DMS153 treated with DMSO at 0.1 percent for 48 hours (cell line): Measurements from ENCODE around the gene ZNRF3.
"Not testable (repeated sequence)": the region's sequence is repeated elsewhere in the genome, so short reads cannot be mapped to it uniquely, and the experiment has no call there.

ENCODE experiments used
- DNase-seq: peaks from one replicate; lab custom pipeline; 2025; ENCODE audit not compliant: unreplicated experiment; lab: John Stamatoyannopoulos, UW

Gene ZNRF3

DNA sequence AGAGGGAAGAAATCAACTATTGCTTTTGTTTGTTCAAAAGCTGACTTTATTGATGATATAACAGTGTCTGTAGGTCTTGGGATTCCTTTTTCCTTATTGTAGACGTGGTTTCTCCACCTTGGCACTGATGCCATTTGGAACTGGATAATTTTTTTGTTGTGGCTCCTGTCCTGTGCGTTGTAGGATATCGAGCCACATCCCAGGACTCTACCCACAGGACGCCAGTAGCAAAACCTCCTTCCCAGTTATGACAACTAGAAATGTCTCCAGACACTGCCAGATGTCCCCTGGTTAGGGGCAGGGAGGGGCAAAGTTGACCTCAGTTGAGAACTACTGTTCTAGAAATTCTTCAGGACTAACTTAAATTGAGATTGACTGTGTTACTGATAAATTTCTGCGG, 45.8 kb downstream of the ZNRF3 start:
- DNase-seq: no peak

DNA sequence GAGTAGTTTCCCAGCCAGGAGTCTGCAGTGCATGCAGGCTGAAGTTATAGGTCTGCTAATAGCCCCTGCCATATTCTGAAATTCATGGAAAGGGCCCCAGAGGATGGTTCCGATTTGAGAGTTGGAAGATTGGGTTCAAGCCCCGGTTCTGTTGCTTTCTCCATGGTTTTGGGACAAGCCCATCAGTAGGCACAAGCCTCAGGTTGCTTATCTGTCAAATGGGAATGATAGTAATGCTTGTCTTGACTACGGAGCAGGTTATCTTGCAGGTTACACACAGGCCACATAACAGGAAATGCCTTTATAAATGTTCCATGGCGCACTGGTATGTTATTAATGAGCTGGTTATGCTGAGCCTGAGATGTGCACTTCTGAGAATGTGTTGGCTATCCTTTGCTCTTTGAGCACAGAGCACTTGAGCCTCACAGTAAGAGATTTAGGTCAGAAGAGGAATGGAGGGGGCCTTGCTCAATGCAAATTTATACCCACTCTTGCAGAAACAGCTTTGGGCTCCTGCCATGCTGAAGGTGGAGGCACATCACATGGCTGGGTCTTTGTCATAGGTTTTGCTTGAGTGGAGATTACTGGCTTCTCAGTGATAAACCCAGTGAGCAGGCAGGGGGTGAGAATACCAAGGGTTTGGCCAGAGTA, 47.1 kb downstream of the ZNRF3 start:
- DNase-seq: no peak

DNA sequence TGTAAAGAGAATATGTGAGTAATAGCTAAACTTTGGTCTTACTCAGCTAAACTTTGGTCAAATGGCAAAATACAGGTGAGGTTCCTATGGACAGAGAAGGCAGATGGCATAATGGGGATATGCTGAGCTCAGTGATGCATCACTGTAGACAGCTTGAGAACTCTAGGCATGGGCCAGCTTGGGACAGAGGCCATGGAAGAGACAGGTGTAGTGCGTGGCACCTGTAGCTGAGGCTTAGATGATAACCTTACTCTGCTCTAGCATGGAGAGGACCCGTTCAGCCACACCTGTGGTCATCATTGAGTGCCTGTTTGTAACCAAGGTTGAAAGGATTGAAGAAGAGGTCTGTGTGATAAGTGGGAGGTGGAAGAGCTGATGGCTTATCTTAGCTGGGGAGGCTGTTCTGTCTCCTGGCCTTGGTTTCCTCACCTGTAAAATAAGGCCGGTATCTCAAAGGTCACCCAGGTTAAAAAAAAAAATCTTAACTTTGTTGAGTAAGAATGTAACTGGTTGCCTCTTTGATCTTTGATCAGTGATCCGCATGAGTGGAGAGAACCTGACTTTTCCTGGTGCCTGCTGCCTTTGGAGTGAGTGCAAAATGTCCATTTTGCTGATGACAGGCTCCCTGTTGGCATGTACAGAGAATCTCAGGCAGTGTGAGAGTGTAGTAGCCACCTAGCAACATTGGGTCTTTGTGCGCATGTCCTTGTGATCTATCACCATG, 48.6 kb downstream of the ZNRF3 start:
- DNase-seq: no peak

DNA sequence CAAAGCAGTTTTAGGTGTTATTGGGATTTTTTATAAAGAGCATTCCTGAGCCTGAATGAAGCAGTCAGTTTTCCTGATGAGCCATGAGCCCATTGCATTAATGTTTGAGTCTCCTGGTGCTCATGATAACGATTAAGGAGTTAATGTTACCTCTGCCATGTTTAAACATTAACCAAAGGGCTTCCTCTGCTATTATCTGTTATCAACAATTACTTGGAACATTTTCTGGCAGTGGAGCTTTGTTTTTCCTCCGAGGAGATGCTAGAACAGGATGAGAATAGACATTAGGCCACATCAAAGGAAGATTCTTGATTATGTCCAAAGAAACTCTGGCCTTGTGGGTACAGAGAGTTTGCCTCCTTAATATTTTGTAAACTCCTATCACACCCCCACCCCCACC, 49.9 kb downstream of the ZNRF3 start:
- DNase-seq: no peak

DNA sequence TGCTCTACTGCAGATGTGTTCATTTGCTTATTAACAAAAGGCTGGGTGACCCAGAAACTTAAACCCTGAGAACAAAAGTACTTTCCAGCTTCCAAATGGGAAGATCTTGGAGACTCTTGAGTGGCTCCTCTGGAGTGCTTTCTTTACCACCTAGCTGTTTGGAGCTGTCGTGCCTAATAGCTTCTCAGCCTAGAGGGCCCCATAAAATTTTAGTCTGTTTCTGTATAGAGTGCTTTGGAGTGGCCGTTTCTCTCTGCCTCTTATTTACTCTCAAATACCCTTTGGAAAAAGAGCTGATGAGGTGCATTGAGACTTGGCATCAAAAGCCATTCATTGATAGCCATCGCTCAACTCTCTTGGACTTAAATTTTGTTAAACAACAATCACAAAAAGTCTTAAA, 50.7 kb downstream of the ZNRF3 start:
- peak; percentile 15 for DNase-seq

DNA sequence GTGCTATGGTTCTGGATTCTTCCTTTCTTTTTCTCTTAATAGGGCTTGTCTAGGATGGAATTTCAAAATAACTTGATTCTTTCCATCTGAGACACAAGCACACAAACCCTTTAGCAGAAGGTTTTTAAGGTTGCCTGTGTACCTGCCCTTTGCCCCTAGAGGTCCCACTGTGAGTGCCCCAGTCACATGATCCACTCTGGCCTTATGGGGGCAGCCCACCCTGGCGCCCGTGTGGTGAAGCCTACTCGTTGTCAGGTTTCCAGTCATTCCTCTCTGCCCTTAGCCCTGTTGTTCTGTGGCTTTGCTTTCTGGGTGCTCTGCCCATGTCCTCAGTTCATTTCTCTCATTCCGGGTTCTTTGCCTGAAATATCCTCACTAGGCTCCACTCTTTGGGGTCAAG, 51.8 kb downstream of the ZNRF3 start:
- DNase-seq: no peak

DNA sequence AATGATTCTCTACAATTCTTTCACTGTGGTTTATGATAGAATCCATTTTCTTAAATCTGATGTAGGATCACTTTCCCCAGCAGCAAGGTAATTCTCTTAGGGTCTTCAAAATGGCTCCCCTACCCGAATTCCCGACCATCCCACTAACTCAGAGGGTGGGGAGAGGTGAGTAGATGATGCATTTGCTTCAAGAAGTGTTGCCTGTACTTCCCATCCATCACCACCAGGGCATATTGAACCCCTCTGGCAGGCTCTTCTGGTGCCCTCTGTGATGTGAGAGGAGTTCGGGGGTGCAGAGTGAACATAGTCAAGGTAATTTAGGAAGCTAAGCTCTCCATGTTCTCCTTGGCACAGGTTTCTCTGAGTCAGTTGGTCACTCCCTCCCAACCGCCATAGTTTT, 52.3 kb downstream of the ZNRF3 start:
- DNase-seq: no peak

DNA sequence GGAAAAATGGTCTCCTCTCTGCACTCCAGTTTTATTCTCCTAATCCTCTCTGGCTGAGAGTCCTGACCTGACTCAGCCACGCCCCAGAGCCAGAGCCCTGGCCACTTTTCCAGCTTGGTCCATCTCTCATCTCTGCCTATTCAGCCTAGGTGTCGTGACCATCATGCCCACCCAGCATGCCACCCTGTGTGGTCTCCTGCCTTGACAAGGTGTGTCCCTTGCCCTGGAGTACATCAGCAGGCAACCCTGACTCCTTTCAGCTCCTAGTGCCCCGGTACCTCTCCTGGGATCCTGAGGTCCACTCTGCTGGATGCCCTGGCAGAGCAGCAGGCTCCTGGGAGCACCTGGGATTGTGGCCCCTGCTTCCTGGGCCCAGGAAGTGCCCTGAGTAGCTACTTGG, 52.8 kb downstream of the ZNRF3 start:
- no peak for DNase-seq

DNA sequence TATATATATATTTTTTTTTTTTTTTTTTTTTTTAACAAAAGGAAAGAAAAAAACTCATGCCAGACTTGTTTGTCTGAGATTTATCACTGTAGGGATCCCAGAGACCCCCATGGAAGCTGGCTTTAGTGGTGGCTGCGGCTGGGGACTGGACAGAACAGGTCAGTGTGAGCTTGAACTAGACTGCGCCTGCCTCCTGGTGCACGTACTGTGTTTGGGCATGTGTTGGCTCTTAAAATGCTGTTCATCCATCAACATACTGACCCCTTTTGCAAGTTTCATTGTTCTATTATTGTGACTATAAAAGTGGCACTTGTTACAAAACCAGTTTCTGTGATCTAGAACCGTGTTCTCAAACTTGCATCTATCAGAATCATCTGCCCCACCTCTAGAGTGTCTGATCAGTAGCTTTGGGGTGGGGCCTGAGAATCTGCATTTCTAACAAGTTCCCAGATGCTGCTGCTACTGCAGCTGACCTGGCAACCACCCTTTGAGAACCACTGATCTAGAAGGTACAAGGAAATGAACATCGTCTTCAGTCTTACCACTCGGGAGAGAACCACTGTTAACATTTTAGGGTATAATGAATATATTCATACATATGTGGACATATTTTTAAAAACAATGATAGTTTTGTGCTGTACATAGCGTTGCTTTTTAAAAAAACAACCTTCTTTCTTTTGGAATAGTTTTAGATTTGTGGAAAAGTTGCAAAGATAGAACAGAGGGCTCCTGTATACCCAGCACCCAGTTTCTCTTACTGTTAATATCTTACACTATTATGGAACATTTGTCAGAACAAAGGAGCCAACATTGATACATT, 54.0 kb downstream of the ZNRF3 start:
- no peak for DNase-seq

DNA sequence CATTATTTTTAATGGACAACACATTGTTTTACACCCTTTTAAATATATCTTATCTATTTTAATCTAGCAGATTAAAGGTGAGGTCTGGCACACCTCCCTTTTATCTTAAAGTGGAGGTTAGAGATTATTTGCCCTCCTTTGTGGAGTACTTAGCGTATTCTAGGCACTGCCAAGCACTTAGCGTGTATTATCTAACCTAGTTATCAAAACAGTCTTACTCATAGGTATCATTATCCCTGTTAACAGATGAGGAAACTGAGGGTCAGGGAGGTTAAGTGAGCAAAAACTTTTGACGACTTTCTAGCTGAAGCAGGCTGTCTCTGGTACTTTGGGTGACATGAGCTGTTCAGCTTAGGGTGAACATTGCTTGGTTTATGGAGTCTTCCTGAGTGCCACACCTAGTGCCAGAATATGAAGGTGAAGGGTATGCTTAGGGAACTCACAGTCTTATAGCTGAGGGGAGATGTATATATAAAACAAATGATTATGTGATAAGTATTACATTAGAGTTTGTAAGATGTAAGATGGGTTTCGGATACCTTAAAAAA, 55.0 kb downstream of the ZNRF3 start:
- no peak for DNase-seq

DNA sequence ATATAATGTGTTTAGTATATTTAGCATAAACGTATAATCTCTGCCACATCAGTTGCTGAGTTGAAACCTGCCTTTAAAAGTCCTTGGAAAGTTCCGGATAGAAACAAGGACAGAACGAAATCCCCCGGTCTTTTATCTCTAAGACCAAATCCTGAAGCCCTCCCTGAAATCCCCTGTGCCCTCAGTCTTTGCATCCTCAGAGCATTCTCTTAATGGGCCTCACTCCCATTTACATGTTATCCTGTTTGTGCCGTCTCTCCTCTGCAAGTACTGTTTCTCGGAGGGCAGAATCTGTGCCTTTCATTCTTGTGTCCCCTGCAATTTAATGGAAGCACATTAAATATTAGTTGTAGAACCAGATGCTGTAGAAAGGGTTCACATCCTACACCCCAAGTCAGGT, 56.0 kb downstream of the ZNRF3 start:
- no peak for DNase-seq

DNA sequence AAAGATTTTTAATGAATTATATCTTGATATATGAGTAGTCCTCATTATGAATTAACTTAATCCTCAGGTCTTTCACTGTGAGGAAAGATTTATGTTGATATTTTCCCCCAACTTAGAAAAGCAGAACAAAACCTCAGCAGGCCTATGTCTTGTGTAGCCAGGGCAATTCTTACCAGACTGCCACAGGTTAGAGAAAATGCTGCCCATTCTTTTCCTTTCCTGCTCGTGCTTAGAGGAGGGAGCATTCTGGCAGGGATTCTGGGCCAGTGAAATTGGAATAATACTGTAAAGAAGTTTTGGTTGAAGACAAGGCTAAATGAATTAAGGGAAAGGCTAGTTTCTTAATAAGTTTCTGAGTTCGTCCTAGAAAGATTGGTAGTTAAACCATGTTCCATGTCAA, 56.6 kb downstream of the ZNRF3 start:
- no peak for DNase-seq

DNA sequence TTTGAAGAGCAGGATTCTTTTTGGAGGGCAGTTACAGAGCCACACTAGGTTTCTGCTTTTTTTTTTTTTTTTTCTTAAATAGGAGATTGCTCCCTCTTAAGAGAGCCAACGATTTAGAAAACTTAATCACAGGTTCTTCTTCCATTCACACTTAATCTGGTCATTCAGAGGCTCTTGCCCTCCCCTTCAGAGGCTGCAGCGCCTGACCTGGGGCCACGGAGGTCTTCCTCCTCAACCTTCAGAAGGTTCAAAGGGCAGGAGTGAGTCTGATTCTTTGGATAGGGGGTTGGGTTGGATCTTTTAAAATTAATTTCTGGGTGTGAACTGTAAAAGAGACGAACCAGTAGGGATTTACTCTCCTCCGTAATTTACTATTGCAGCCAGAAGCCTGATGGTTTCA, 57.1 kb downstream of the ZNRF3 start:
- no peak for DNase-seq

DNA sequence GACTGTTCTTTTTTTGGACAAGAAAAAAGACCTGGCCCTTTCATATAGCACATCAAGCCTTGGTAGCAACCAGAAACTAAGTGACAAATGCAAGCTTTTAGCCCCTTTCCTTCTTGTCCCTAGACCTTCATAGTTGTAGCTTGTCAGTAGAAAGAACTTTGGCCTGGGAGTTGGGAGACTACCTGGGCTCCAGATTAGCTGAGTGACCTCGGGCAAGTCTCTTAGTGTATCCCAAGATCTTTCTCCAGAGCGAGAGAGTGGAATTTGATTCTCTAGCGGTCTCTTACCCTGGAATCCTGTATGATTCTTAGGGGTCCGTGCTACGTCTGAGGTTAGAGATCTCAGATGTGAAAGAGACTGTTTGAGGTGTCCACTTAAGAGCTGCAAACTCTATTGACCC, 59.0 kb downstream of the ZNRF3 start:
- DNase-seq: no peak

DNA sequence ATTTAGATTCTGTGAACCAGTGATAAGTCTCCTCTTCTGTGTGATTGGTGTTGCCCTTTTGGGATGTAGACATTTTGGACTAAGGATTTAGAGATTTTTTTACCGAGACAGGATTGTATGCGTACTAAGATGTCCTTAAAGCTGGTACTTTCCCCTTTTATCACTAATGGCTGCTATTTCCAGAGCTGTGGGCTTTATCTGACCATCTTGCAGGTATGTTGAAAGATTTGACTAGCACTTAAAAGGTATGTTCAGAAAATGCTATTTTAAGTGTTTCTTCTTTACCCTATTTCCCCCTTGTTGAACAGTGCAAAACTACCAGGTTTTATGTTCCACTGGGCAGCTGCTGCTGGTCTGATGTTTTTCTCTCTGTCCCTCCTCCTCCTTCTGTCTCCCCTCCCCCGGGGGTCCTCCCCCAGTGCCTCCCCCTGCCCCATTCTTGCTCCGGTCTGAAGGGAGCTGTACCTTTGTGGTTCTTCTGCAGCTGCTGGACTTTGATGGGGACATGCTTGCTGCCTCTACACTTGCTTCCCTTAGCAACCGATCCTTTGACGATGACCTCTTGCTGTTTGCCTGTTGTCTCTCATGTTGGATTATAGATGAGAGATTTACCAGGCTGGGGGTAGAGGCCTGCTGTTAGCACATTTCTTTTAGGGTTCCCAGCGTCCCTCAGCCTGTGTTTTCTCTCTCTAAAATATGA, 59.6 kb downstream of the ZNRF3 start:
- DNase-seq: no peak

DNA sequence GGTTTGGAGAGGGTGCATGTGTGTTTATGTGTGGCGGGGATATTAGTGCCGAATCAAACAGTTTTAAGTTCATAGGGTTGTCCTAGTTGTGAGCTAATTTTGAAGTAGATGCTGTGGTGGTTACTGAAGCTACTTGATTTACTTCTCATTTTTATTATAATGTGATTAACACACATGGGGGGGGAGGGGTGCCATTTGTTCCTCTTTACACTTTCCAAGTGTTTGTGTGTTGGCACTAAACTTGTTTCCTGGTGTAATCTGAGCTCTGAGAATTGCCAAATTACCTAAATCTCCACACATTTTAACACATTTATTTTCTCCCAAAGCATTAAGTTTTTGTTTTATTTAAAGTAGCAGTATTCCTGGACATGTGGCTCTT, 60.1 kb downstream of the ZNRF3 start:
- DNase-seq: no peak

DNA sequence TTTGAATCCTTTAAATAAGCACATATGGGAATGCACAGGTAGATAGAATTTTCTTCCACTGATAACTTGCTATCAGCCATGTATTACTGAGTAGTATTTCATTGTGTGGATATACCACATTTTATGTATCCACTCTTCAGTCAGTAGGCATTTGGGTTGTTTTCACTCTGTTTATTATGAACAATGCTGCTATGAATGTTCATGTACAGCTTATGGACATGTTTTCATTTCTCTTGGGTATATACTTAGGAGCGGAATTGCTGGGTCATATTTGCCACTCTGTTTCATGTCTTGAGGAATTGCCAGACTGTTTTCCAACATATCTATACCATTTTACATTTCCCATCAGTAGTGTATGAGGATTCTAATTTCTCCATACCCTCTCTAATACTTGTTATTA, 63.8 kb downstream of the ZNRF3 start:
- no peak for DNase-seq

DNA sequence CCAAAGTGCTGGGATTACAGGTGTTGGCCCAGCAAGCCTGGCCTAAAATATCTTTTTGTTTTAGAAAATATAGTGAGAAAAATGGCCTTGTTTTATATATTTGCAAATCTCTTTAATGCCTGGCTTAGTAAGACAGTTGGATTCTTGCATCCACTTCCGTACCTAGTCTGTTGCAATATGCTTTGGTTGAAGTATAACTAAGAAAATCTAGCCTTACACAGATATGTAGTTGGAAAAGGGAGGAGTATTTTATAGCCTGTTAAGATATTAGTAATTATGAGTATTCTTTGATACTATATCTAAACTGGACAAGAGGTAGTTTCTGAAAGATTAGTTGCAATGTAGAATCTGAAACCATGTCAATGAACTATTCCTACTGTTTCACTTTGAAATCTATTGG, 65.1 kb downstream of the ZNRF3 start:
- no peak for DNase-seq

DNA sequence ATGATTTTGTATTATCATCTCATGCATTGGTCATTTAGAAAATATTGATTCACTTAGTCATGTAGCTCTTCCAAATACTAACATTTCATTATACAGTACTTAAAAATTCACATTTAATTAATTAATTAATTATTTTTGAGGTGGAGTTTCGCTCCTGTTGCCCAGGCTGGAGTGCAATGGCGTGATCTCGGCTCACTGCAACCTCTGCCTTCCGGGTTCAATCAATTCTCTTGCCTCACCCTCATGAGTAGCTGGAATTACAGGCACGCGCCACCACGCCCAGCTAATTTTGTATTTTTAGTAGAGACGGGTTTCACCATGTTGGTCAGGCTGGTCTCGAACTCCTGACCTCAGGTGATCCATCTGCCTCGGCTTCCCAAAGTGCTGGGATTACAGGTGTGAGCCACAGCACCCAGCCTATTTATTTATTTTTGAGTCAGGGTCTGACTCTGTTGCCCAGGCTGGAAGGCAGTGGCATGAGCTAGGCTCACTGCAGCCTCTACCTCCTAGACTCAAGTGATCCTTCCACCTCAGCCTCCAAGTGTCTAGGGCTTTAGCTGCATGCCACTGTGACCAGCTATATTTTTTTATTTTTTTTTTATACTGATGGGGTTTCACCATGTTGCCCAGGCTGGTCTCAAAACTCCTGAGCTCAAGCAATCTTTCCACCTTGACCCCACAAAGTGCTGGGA, 65.6 kb downstream of the ZNRF3 start:
- DNase-seq: not testable (repeated sequence)

DNA sequence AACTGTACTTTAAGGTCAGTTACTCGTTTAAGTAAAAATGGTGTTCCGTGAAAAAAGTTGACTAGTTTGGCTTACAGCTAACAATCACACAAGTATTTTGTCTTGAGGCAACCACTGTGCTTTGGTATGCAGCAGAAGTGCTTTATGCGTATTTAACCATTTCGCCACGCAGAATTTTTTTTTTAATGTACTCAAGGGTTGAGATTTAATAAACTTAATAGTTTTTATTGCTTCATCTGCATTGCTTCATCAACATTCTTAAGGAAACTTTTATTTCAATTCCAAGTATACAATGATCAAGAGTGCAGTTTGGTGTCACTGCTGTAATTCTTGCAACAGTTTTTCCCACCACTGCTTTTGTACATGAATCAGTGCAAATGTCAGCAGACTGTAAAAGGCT, 66.4 kb downstream of the ZNRF3 start:
- no peak for DNase-seq
